Activated B cell treated with CpG ODN at 0.5 μM for 24 hours (primary cell): ENCODE data around the gene UBN1. TPM values are rescaled to one million over a fixed set of nuclear protein-coding genes. Genes with fewer than 3 reads are reported as not detected.
"Not testable (repeated sequence)": the region's sequence is repeated elsewhere in the genome, so short reads cannot be mapped to it uniquely, and the experiment has no call there.

Source experiments
- ATAC-seq: fragments of 200-7000 bp; cut with Tn5 transposase; one replicate; pipeline ENCODE4 v1.10.0; 2021; ENCODE audit warnings: low read depth, mild to moderate bottlenecking, moderate library complexity
- CTCF ChIA-PET: fragments of 350-600 bp; sonication (Branson Sonifier 250); formaldehyde crosslinking; loops from one replicate; lab custom pipeline; 2021; ENCODE audit warnings: antibody characterized with exemption; lab: Charles Lee
- POLR2A ChIA-PET: fragments of 350-600 bp; sonication (Branson Sonifier 250); formaldehyde crosslinking; loops from one replicate; lab custom pipeline; 2021; ENCODE audit warnings: antibody characterized with exemption; lab: Charles Lee
- DNase-seq: peaks from one replicate; pipeline ENCODE4 v3.0.0; 2022
- H3K27ac Mint-ChIP-seq: one replicate; pipeline ENCODE4 v1.8.0; 2020; ENCODE audit warnings: mixed read lengths
- H3K27me3 Mint-ChIP-seq: one replicate; pipeline ENCODE4 v1.8.0; 2021; ENCODE audit warnings: mixed read lengths
- H3K36me3 Mint-ChIP-seq: one replicate; pipeline ENCODE4 v1.8.0; 2021; ENCODE audit warnings: low read depth, mixed read lengths
- H3K4me1 Mint-ChIP-seq: one replicate; pipeline ENCODE4 v1.8.0; 2021; ENCODE audit warnings: mixed read lengths
- H3K4me3 Mint-ChIP-seq: one replicate; pipeline ENCODE4 v1.8.0; 2020; ENCODE audit warnings: mild to moderate bottlenecking, mixed read lengths
- H3K9me3 Mint-ChIP-seq: one replicate; pipeline ENCODE4 v1.8.0; 2020; ENCODE audit warnings: mixed read lengths
- intact Hi-C: fragments of 100-400 bp; cut with micrococcal nuclease; formaldehyde crosslinking; loops from one replicate; pipeline ENCODE4 v1.15.1; 2024
- total RNA-seq: library from RNA; stranded (reverse); gene quantifications from 2 replicates; pipeline ENCODE4 v1.2.3, GENCODE V29; 2022
- TF ChIP-seq, protein P1 (sequence below): fragments of 200-600 bp; IDR thresholded peaks from one replicate; pipeline ENCODE4 v1.8.0; 2022; ENCODE audit warnings: antibody characterized with exemption, mild to moderate bottlenecking

Gene UBN1
- total RNA-seq, 1 donor from 2014 or later: 36.1 TPM

DNA sequence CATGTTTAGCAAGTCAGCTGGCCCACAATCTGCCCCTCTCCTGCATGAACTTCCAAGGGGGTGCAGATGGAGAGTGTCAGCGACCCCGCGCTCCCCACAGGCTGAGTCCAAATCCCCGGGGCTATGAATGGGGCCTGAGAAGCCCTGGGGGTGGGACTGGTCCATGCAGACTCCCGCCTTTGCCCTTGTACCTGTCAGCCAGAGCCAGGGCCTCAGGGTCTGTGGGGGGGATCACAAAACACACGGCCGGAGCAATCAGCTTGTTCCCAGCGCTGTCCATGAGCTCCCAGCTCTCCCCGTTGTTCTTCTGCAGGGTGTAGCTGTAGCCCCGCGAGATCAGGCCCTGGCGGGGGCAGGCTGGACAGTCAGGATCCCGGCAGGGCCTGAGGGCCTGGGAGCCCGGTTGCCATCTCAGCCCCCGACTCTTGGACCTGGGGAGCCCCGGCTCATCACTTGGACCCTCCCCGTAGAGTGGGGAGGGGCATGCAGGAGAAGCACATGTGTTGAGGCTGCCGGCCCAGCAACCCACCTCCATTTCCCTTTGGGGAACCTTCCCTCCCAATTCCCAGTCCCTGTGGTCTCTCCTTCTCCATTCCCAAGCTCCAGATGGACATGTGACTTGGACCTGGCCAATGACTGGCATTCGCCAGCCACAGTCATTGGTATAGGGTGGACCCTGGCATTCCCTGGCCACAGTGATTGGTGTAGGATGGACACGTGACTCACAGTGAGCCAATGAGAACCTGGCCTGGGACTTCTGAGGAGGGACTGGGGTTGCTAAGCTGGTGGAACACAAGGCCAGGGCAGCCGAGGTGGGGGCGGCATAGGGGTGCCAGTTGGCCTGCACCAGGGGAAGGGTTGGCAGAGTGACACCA lies 47.2 kb downstream of the UBN1 start:
- POLR2A ChIA-PET: no interaction called here
- Mint-ChIP-seq H3K27ac (no peak overlapping the region), H3K27me3 (peaks cover 10% of the 10 kb centered on the region), H3K36me3 (no peaks in the 10 kb centered on the region), H3K4me3 (no peak overlapping the region), H3K9me3 (peaks cover 2% of the 10 kb centered on the region), H3K4me1 (no peaks in the 10 kb centered on the region)
- intact Hi-C loops: no loop called here
- TF ChIP-seq, protein P1, sequence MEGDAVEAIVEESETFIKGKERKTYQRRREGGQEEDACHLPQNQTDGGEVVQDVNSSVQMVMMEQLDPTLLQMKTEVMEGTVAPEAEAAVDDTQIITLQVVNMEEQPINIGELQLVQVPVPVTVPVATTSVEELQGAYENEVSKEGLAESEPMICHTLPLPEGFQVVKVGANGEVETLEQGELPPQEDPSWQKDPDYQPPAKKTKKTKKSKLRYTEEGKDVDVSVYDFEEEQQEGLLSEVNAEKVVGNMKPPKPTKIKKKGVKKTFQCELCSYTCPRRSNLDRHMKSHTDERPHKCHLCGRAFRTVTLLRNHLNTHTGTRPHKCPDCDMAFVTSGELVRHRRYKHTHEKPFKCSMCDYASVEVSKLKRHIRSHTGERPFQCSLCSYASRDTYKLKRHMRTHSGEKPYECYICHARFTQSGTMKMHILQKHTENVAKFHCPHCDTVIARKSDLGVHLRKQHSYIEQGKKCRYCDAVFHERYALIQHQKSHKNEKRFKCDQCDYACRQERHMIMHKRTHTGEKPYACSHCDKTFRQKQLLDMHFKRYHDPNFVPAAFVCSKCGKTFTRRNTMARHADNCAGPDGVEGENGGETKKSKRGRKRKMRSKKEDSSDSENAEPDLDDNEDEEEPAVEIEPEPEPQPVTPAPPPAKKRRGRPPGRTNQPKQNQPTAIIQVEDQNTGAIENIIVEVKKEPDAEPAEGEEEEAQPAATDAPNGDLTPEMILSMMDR: no peak
- CTCF ChIA-PET: no interaction called here
- DNase-seq: no peak
- ATAC-seq: no peak

DNA sequence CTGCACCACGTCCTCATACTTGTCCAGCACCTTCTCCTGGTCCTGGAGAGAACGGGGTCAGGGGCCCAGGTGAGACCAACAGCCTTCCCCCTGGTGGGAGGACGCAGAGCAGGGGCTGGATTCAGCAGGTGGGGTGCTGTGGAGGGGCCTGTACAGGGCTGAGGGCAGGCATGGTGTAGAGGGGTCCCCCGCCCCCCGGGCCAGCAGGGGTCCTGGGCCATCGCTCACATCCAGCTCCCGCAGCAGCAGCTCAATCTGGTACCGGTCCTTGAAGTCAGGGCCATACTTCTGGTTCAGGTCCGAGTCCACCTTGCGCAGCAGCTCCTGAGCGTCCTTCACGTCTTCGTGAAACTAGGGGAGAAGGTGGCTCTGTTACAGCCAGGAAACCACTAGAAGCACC lies 48.1 kb downstream of the UBN1 start:
- ATAC-seq: no peak
- peaks cover 2% of the 10 kb centered on the region for H3K9me3 Mint-ChIP-seq
- intact Hi-C loops: no loop called here
- H3K27ac Mint-ChIP-seq: no peak overlapping the region
- peaks cover 10% of the 10 kb centered on the region for H3K27me3 Mint-ChIP-seq
- H3K4me3 Mint-ChIP-seq: no peak overlapping the region
- TF ChIP-seq, protein P1: no peak
- ChIA-PET CTCF (no interaction called here), POLR2A (no interaction called here)
- DNase-seq: no peak
- H3K4me1 Mint-ChIP-seq: no peaks in the 10 kb centered on the region
- no peaks in the 10 kb centered on the region for H3K36me3 Mint-ChIP-seq

DNA sequence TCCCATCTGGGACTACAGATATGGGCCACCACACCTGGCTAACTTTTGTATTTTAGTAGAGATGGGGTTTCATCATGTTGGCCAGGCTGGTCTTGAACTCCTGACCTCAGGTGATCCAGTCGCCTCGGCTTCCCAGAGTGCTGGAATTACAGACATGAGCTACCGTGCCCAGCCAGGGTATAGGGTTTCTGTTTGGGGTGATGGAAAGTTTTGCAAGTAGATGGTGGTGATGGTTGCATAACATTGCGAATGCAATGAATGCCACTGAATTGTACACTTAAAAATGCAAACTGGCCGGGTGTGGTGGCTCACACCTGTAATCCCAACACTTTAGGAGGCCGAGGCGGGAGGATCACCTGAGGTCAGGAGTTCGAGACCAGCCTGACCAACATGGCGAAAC lies 49.5 kb downstream of the UBN1 start:
- H3K4me1 Mint-ChIP-seq, POLR2A ChIA-PET, H3K27me3 Mint-ChIP-seq, H3K36me3 Mint-ChIP-seq, intact Hi-C loops, H3K9me3 Mint-ChIP-seq, DNase-seq, H3K27ac Mint-ChIP-seq, ATAC-seq, CTCF ChIA-PET, H3K4me3 Mint-ChIP-seq: not testable (repeated sequence)

DNA sequence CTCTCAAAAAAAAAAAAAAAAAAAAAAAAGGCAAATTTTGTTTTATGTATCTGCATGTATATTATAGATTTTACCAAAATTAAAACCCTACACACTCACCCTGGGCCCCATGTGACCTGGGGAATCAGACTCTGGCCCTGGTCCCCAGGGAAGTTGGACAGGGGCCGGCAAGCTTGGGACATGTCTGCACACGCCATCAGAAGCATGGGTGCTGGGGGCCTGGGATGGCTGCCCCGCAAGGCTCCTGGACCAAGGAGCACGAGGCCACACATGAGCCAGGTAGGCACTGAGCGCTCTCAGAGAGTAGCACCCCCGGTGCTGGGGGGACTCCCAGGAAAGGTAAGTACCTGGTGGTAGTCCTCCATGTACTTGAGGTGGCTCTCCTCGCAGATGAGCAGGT lies 50.0 kb downstream of the UBN1 start:
- CTCF ChIA-PET: no interaction called here
- ATAC-seq (no peak), DNase-seq (no peak)
- no peaks in the 10 kb centered on the region for H3K4me1 Mint-ChIP-seq
- no peaks in the 10 kb centered on the region for H3K36me3 Mint-ChIP-seq
- no peak overlapping the region for H3K27ac Mint-ChIP-seq
- intact Hi-C loops: no loop called here
- peaks cover 2% of the 10 kb centered on the region for H3K9me3 Mint-ChIP-seq
- POLR2A ChIA-PET: no interaction called here
- no peak overlapping the region for H3K4me3 Mint-ChIP-seq
- TF ChIP-seq, protein P1: no peak
- peaks cover 10% of the 10 kb centered on the region for H3K27me3 Mint-ChIP-seq

DNA sequence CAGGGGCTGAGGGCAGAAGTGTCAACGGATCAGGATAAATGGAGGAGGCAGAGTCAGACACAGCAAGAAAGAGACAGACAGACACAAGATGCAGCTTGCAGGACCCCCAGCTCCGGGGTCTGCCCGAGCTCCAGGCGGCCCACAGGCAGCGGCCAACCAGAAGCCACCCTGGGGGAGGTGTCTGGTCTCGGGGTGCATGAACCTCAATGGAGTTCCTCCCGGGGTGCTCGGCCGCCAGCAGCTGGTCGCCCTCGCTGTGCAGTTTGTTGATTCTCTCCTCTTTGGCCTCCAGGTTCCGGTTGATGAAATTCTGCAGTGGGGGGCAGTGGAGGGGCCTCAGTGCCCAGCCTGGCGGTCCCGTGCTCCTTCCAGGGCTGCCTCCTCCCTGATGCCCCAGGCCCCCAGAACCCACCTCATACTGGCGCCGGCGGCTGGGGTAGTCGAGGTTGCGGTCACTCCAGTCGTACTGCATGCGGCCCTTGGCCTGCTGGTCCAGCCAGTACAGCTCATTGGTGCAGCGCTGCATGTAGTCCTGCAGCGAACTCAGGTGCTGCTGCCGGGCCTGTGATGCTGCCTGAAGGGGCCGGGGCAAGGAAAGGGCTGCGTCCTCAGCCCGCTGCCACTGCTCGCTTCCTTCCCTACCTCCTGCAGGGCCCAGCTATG lies 51.7 kb downstream of the UBN1 start:
- intact Hi-C loops: no loop called here
- ChIA-PET POLR2A (no interaction called here), CTCF (no interaction called here)
- H3K9me3 Mint-ChIP-seq: peaks cover 2% of the 10 kb centered on the region
- H3K27me3 Mint-ChIP-seq: peaks cover 14% of the 10 kb centered on the region
- no peak for ATAC-seq
- TF ChIP-seq, protein P1: no peak
- no peak overlapping the region for H3K27ac Mint-ChIP-seq
- H3K36me3 Mint-ChIP-seq: no peaks in the 10 kb centered on the region
- no peak for DNase-seq
- H3K4me3 Mint-ChIP-seq: no peak overlapping the region
- H3K4me1 Mint-ChIP-seq: no peaks in the 10 kb centered on the region
